RCC 7860 (cell line): ENCODE data around the gene ITPR2.
"Not testable (repeated sequence)": the region's sequence is repeated elsewhere in the genome, so short reads cannot be mapped to it uniquely, and the experiment has no call there.

Source experiments
- DNase-seq: peaks from one replicate; pipeline ENCODE4 v3.0.0-alpha.2; 2015; ENCODE audit warnings: low spot score
- FAIRE-seq: peaks from 2 replicates; lab custom pipeline; 2012; peaks lifted over from hg19 to GRCh38; lab: Jason Lieb, UNC

The ITPR2 gene

GRCh38 chr12:26604813-26605212 lies 228.2 kb downstream of the ITPR2 start:
- FAIRE-seq, DNase-seq: not testable (repeated sequence)

GRCh38 chr12:26599096-26599695 lies 233.8 kb downstream of the ITPR2 start:
- no peak for FAIRE-seq
- no peak for DNase-seq

GRCh38 chr12:26595806-26596205 lies 237.2 kb downstream of the ITPR2 start:
- FAIRE-seq (no peak), DNase-seq (no peak)

GRCh38 chr12:26580619-26581018 lies 252.4 kb downstream of the ITPR2 start:
- FAIRE-seq (no peak), DNase-seq (no peak)

- no peak for DNase-seq
- no peak for FAIRE-seq
Measured at GRCh38 chr12:26576266-26576665, 256.7 kb downstream of the ITPR2 start.

- DNase-seq (no peak), FAIRE-seq (no peak)
Measured at GRCh38 chr12:26573225-26573909, 259.6 kb downstream of the ITPR2 start.

GRCh38 chr12:26572137-26572536 lies 260.9 kb downstream of the ITPR2 start:
- FAIRE-seq (no peak), DNase-seq (no peak)

- FAIRE-seq, result no peak
- DNase-seq, result no peak
Measured at GRCh38 chr12:26571560-26571959, 261.4 kb downstream of the ITPR2 start.

- FAIRE-seq, result no peak
- no peak for DNase-seq
Measured at GRCh38 chr12:26567126-26567525, 265.9 kb downstream of the ITPR2 start.

GRCh38 chr12:26566675-26567074 lies 266.3 kb downstream of the ITPR2 start:
- FAIRE-seq, result no peak

GRCh38 chr12:26566186-26566585 lies 266.8 kb downstream of the ITPR2 start:
- FAIRE-seq (no peak), DNase-seq (no peak)

More at GRCh38 chr12:26566675-26567074, 266.3 kb downstream of the ITPR2 start:
- no peak for DNase-seq

GRCh38 chr12:26564391-26564790 lies 268.6 kb downstream of the ITPR2 start:
- DNase-seq, result no peak
- FAIRE-seq, result no peak

GRCh38 chr12:26563552-26563951 lies 269.4 kb downstream of the ITPR2 start:
- DNase-seq (no peak), FAIRE-seq (no peak)

- no peak for DNase-seq
- FAIRE-seq, result no peak
Measured at GRCh38 chr12:26557326-26557725, 275.7 kb downstream of the ITPR2 start.

- no peak for FAIRE-seq
- DNase-seq, result no peak
Measured at GRCh38 chr12:26556916-26557315, 276.1 kb downstream of the ITPR2 start.

GRCh38 chr12:26555139-26555538 lies 277.9 kb downstream of the ITPR2 start:
- DNase-seq, result no peak
- no peak for FAIRE-seq

- FAIRE-seq (no peak), DNase-seq (no peak)
Measured at GRCh38 chr12:26554332-26554731, 278.7 kb downstream of the ITPR2 start.

GRCh38 chr12:26551385-26551784 lies 281.6 kb downstream of the ITPR2 start:
- no peak for DNase-seq
- no peak for FAIRE-seq

- DNase-seq (no peak), FAIRE-seq (no peak)
Measured at GRCh38 chr12:26548227-26548626, 284.8 kb downstream of the ITPR2 start.

GRCh38 chr12:26546535-26547314 lies 286.3 kb downstream of the ITPR2 start:
- DNase-seq, result no peak
- no peak for FAIRE-seq

GRCh38 chr12:26539131-26539530 lies 293.9 kb downstream of the ITPR2 start:
- no peak for DNase-seq
- FAIRE-seq, result no peak

GRCh38 chr12:26537651-26538050 lies 295.3 kb downstream of the ITPR2 start:
- DNase-seq, result no peak
- FAIRE-seq, result no peak
